Measurements from ENCODE around the gene PTPRG.
A peak's percentile ranks its signal among the peaks of the same experiment; 100 is the strongest.

Gene PTPRG

DNA sequence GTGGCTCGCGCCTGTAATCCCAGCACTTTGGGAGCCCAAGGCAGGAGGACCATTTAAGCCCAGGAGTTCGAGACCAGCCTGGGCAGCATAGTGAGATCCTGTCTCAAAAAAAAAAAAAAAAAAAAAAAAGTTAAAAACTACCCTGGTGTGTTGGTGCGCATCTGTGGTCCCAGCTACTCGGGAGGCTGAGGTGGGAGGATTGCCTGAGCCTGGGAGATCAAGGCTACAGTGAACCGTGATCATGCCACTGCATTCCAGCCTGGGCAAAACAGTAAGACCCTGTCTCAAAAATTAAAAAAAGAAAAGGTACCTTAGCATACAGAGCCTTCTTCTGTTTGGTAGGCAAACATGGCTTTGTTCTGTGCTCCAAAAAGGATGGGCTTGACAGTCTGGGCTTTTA, 57.5 kb downstream of the PTPRG start:
- DNase-seq (ENCODE audit: low spot score) = no peak

DNA sequence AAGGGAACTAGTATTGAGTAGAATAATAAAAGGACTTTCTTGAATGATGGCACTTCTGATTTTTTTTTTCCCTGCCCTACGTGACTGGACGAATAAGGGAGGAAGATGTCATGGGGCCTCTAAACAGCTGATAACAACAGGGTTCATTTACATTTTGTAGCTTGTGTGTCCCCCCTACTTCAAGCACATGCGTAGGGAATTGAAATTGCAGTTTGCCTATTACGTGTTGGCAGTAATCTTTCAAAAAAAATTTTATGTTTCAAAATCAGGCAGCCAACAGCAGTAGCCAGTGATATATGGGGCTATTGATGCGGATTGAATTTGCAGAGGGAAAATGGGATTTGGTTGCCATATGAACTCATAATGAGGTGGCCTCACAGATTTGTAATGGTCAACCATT, 58.7 kb downstream of the PTPRG start:
- no peak for DNase-seq (ENCODE audit: low spot score)

DNA sequence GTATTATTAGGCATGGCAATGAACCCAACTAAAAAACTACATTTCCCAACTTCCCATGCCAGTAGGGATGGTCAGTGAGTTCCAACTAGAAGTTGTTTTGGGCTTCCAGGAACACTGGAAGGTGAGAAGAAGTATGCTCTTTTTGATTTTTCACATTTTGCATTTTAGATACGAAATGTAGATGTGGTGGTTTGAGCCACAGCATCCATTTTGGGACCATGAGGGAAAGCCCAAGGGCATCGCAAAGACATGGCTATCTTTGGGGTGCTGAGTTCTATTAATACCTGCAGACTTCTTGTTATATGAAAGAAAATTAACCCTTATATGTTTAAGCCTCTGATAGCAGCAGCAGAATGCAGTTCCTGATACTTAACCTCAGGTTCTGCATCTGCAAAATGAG, 62.9 kb downstream of the PTPRG start:
- DNase-seq (ENCODE audit: low spot score) = no peak

DNA sequence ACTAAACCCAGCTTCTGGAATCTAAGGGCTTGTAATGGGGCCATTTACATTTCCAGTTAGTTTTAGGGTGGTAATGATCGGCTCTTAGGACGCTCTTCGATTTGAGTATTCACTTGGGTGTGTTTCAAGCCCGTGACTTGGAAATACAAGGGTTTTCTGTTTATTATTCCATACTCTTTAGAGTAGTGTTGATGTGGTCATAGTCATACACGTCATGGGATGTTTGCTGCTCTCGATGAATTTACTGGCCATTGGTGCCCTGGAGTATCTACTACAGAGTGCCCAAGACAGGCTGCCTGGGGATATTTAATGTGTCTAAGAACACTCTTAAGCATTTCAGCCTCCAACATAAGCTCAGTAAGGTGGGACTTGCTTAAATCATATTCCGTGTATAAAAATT, 64.1 kb downstream of the PTPRG start:
- no peak for DNase-seq (ENCODE audit: low spot score)

DNA sequence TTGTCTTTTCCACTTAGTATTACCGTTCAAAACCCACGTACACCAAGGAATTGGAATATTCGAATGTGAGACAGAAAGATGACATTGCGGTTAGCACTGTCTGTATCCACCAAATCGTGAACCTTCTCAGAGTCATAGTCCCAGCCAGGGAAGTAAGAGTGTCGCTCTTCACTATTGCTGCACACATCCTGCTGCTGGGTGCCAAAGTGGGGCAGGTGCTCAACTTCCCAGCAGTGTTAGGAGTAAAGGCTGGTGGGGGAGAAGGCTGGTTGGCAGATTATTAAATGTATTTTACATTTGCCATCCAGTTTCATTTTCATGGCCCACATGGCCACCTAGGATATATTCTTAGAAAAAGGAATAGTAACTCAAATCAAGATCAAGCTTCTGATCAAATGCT, 65.1 kb downstream of the PTPRG start:
- no peak for DNase-seq (ENCODE audit: low spot score)

DNA sequence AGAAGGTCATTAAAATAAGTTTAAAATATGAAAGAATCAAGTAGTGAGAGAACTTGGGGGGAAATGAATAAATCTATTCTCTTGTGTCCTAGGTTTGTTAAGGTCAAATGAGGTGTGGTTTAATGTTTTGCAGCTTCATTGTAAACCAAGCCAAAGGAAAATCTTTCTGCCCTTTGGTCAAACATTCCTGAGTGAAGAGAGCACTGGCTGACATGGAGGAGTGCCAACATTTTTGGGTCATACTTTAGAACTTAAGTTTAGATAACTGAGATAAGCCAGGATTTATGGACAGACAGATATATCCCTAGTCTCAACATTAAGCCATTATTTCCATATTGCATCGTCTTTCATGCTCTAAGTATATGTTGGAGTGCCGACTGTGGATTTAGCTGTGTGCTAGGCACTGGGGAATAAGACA, 66.4 kb downstream of the PTPRG start:
- DNase-seq (ENCODE audit: low spot score) = no peak

DNA sequence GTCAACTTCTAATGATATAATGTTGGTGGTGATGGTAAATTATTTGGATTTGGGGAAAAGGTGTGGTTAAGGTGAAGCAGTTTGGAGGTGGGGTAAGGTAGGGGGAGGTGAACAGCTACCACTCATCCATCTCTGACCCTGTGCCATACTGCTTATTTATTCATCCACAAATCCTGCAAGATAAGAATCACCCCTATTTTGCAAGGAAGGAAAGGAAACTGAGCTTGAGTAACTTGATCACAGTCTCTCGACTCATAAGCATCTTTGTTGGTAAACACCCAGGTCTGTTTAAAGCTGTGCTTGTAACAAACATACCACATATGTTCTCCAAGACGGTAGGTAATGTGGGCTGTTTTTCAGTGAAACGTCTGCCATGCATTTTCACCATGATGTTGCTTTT, 67.3 kb downstream of the PTPRG start:
- DNase-seq (ENCODE audit: low spot score) = no peak

DNA sequence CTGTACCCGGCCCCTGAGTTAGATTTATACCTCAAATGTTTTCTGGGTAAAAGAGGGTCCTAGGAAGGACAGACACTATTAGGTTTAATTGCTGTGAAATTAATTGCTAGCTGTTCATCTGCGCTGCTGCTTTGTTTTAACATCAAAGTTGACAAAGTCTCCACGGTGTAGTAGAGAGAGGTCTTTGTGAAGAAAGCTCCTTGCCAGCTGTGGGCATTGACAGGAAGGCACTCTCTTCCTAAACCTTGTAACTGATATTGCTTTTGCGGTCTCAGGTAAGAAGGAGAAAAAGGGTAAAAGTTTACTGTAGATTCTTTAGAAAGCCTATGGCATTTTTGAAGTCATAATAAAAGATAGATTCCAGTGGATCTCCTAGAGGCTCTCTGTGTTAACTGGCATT, 68.1 kb downstream of the PTPRG start:
- no peak for DNase-seq (ENCODE audit: low spot score)

DNA sequence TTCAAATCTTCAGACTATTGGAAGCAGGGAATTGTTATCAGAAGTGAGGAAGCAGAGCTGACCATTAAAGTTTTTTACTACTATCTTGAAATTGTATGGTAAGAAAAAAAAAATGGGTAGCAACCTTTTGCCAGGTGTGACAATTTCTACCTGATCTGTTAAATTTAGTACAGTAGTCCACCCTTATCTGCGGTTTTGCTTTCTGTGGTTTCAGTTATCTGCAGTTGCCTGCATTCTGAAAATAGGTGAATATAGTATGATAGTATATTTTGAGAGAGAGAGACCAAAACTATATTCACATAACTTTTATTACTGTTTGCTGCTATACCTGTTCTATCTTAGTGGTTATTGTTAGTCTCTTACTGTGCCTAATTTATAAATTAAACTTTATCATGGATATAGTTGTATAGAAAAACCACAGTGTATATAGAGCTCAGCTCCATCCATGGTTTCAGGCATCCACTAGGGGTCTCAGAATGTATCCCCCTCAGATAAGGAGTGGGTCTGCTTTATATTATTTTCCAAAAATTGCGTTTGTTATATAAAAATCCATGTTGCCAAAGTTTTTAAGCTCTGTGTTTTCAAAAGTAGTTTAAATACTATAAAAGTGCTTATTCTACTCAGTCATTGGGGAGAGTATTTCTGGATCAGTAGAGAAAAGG, 69.9 kb downstream of the PTPRG start:
- no peak for DNase-seq (ENCODE audit: low spot score)

DNA sequence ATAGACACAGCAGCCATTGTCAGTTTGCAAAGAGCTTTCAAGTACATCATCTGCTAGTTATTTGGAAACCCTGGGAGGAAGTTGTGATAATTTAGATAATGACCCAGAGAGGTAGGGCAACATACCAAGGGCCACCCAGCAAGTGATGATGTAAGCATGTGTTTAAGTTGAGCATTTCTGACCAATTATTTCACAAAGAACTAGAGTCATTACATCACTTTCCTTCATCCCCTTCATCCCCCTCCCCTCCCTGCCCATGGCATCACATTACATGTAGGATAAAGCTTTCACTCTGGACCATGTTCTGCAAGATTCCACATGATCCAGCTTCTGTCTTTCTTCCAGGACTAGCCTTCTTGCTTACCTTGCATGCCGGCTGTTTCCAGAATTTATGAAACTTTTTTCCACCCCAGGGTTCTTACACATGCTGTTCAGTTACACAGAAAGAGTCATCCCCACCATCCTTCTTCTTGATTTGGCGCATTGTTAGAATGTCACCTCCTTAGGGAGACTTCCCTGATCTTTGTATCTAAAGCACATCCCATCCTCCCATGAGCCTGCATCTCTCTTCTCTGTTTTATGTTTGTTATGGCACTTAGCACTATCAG, 71.3 kb downstream of the PTPRG start:
- DNase-seq (ENCODE audit: low spot score) = no peak

DNA sequence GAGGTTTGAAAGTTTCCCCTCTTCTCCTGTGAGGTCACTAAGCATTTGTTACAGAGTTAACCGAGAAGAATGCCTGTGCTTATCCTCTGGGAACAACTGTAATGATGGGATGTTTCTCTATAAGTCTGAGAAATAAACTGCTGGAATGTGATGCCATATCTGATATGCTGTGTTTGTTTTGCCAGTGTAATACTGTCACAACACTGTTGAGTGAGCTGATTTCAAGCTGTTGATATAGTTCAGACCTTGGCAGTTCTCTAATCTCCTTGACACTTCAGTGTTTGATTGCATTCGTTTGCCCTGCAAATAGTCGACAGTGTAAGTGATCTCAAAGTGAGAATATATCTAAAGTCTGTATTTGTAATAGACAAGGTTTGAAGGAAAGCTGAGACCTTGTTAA, 73.3 kb downstream of the PTPRG start:
- no peak for DNase-seq (ENCODE audit: low spot score)

DNA sequence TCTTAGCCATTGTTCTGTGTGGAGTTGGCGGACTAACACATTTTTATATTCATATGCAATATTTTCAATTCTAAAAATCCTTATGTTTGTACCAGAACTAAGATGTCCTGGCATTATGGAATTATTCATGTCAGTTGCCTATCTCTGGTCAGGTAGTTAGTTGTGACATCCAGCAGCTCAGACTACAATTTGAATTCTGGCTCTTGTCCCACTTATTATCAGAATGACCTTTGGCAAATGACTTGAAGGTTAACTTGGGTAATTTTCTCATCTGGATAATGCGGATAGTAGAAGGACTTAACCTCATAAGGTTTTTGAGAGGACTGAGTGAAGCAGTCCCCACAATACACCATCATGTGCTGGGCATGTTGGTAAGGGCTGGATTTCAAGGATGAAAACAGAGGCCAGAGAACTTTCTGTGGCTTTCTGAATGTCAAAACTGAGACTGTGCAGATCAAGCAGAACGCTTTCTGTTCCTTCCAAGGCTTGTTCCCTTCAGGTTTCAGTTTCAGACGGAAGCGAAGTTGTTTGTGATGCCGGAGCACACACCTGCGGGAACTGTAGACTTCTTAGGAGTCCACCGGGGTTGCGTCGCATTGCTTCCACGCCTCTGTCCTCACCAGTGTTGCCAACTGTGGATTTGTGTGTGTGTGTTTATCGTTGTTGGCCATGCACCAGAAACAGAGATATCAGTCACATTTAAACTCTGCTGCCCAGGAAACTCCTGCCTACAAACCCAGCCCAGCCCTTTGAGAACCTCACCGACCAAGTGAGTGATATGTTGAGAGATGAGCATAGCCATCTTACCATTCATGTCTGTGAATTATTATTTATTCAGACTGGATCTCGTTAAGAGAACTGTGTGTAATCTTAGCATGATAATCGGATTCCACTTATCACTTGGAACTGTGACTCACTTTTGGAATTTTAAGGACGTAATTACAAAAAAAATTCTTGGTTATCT, 76.0 kb downstream of the PTPRG start:
- DNase-seq (ENCODE audit: low spot score) = peak; percentile 7

DNA sequence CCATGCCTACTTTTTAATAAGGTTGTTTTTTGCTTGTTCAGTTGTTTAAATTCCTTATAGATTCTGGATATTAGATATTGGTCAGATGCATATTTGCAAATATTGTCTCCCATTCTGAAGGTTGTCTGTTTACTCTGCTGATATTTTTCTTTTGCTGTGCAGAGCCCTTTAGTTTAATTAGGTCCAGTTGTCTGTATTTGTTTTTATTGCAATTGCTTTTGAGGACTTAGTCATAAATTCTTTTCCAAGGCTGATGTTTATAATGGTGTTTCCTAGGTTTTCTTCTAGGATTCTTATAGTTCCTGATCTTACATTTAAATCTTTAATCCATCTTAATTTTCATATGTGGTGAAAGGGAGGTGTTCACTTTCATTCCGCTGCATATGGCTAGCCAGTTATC, 77.4 kb downstream of the PTPRG start:
- DNase-seq (ENCODE audit: low spot score) = no peak

DNA sequence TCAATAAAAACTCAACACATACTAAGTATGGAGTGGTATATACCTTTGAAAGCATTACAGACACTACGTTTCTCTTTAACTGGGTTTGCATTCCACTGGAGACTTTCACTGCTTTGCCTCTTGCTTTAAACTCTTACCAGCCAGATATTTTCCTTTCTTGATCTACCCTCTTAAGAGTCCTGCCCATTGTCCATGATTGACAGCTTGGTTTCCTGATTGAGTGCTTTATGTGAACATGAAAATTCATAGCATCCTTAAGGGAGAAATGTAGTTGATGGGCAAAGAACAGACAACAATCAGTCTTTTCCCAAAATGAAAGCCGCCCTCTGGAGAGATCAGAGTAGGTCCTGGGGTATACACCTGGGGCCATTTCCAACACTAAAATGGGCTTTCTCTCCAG, 78.6 kb downstream of the PTPRG start:
- DNase-seq (ENCODE audit: low spot score) = no peak

DNA sequence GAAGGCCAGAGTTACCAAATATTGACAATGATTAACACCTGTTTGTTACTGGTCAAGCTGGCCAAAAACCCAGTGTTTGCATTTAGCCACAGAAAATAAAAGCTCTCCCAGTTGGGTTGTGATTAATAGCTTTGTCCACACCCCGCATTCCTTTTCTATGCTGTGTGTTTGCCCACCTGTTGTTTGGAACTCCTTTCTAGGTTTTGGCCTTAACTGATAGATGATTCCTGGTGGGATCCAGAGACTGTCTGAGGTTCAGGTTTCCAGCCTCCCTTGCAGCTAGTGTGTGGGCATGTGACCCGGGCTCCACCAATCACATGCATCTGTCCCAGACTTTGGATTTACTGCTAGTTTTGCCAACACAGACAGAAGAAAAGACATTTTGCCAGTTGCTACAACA, 83.8 kb downstream of the PTPRG start:
- no peak for DNase-seq (ENCODE audit: low spot score)

DNA sequence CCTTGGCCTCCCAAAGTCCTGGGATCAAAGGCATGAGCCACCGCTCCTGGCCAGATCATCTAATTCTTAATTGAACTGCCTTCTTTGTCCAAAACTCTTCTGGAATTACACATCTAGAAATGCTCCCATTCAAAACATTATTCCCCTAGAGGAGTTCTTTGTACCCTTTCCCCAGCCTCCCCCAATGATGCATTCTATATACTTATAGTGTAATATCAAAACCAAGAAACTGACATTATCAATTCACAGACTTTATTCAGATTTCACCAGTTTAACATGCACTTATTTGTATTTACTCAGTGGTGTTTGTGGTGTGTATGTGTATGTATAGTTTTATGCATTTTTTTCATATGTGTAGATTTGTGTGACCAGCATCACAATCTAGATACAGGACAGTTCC, 85.0 kb downstream of the PTPRG start:
- no peak for DNase-seq (ENCODE audit: low spot score)

DNA sequence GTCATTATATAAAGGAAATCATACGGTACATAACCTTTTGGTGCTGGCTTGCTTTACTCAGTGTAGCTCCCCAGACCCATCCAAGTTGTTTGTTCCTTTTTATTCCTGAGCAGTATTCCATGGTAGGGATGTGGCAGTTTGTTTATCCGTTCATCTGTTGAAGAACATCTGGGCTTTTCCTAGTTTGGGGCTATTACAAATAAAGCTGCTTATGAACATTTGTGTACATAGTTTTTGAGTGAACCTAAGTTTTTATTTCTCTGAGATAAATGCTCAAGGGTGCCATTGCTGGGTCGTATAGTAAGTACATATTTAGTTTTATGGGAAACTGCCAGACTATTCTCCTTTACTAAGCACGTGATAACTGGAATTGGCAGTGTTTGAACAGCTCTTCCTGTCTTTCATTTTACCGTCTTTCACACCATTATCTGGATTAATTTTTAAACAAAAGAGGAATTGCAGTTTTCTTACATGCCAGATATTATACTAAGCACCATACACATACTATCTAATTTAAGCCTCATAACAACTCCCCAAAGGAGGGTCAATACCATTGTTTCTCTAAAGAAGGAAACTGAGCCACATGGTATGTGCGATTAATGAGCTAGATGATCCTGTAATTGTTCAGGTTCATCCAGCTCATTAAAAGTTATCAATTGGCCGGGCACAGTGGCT, 85.6 kb downstream of the PTPRG start:
- no peak for DNase-seq (ENCODE audit: low spot score)

DNA sequence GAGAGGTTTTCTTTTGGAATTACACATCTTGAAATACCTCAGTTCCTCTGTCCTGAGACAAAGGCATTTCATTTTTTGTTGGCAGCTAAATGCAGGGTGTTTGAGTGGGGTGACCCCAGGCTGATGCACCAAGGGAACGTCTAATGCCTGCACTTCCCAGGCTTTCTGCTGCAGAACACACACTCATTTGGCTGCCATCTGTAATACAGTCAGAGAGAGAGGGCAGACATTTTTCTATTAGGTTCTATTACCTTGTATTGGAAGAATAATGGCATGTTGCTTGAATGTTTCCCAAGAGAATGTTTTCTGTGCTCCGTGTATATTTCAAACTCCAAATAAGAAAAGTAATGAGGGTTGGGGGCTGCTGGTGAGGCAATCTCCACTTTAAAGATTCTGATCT, 87.1 kb downstream of the PTPRG start:
- no peak for DNase-seq (ENCODE audit: low spot score)

DNA sequence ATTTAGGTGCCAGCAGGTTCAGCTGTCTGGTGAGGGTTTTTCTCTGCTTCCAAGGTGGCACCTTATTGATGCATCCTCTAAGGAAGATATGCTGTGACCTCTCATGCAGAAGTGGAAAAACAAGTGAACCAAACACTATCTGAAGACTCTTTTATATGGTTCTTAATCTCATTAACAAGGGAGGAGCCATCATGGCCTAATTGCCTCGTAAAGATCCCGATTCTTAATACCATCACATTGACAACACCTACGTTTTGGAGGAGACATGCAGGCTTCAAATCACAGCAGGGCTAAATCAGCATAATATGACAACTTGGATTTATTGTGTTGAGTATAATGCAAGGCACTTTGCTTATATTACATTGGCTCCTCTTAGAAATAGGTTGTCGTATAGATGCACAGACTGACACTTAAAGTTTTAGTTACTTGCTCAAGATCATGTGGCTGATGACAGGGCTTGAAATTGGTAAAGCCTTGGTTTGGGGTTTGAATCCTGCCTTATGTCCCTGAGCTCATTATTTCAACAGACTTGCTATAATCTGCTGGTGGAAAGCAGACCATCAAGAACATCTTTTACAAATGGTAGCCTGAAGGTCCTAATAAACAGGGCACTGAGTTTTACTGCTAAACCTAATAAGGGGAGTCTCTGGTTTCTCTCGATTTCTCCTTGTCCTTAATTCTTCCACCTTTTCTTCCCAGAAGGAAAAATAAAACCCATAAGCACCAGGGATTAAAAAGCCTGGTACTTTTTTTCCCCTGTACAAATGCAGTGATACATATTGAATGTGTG, 88.2 kb downstream of the PTPRG start:
- DNase-seq (ENCODE audit: low spot score) = no peak

DNA sequence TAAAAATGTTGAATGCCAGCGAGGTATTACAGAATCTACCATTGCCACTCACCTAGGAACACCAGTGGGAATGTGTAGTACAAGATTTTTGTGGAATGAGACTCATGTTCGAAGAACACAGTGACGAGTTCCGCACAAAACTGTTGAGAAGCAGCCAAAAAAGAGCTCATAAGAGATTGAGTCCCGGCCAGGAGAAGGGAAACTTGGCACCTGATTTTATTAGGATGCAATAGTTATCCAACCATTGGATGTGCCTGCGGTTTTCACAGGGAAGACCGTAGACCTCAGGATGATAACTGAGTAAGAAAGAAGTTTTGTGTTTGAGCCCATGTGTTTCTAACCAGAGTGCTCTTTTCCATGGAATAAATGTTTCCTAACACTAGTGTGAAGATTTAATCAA, 88.9 kb downstream of the PTPRG start:
- no peak for DNase-seq (ENCODE audit: low spot score)

DNA sequence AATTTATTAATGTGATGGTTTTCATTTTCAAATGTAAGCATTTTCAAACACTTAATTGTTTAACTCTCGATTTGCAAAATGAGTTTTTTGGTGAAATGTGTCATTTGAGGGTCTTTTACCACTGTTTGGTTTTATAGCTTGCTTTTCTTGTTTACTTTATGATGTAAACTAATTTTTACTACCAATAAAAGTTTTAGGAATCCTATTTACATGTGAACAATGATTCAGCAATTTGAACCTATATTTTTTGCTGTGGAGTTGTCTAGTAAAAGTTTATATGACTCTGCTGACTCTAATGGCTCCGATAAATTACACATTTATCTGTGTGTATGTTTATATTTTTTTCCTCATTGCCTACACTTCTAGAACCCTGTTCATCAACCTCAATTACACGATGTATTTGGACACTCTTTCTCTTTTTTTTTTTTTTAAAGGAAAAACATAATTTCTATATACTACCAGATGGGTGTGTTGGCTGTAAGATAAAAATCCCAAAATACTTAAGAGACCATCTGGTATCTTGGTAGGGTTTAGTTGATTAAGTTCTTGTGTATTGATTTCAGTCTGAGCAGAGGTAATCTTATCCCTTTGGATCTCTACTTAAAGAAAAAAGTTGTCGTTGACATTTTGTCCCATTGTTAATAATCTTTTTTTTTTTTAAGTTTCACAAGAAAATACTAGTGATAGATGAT, 89.5 kb downstream of the PTPRG start:
- DNase-seq (ENCODE audit: low spot score) = no peak

Data from pons (tissue), 1 donor.